OCI-LY7 (cell line): ENCODE data around the gene PDZK1.
"Not testable (repeated sequence)": the region's sequence is repeated elsewhere in the genome, so short reads cannot be mapped to it uniquely, and the experiment has no call there.

Source experiments
- CTCF ChIP-seq: fragments of 200-600 bp; sonication (generic); conservative IDR thresholded peaks from 2 replicates; pipeline ENCODE4 v1.5.1; 2014; ENCODE audit warnings: mild to moderate bottlenecking, antibody characterized with exemption, low read length, moderate library complexity, mixed read lengths
- EZH2phosphoT487 ChIP-seq: fragments of 200-600 bp; sonication (generic); IDR thresholded peaks from 2 replicates; pipeline ENCODE4 v1.6.1; 2018; ENCODE audit warnings: low read depth, borderline replicate concordance, mild to moderate bottlenecking, mixed run types, antibody characterized with exemption, low read length, moderate library complexity, mixed read lengths

- TF ChIP-seq CTCF, EZH2phosphoT487: not testable (repeated sequence)
These were observed 44.7 kb downstream of the PDZK1 start for GRCh38 chr1:145662502-145662901.
